ENCODE results near the gene CYP2F1. TPM values are rescaled to one million over a fixed set of nuclear protein-coding genes. Genes with fewer than 3 reads are reported as not detected.
A peak's percentile ranks its signal among the peaks of the same experiment; 100 is the strongest.
"Not testable (repeated sequence)": the region's sequence is repeated elsewhere in the genome, so short reads cannot be mapped to it uniquely, and the experiment has no call there.

Gene CYP2F1, protein sequence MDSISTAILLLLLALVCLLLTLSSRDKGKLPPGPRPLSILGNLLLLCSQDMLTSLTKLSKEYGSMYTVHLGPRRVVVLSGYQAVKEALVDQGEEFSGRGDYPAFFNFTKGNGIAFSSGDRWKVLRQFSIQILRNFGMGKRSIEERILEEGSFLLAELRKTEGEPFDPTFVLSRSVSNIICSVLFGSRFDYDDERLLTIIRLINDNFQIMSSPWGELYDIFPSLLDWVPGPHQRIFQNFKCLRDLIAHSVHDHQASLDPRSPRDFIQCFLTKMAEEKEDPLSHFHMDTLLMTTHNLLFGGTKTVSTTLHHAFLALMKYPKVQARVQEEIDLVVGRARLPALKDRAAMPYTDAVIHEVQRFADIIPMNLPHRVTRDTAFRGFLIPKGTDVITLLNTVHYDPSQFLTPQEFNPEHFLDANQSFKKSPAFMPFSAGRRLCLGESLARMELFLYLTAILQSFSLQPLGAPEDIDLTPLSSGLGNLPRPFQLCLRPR
- total RNA-seq (under 1 TPM; 0.25 to 0.37 TPM), total RNA-seq (0.12 to 0.23 reads per million in 2 donors)

DNA sequence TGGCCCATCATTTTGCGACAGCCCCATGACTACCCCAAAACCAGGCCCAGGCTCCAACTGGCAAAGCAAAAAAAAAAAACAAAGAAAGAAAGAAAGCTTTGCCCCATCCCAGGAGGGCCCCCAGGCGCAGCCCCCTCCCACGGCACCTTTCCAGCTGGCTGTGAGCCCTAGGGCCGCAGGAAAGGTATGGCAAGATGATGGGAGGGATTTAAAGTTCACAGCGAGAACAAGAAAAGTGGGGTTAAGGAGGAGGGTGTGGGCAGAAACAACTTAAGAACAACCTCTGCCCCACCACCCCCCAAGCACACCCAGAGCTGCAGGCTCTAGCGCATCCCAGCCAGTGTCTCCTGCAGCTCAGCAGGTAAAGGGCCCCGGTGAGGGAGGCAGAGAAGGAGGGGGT lies at the start of gene CYP2F1:
CYP2F1 (plus strand) TSS at position 301 of the 400 bp plus-strand sequence. CDS start 1,757 bp downstream, outside the sequence.
- Mint-ChIP-seq H3K4me1 (peaks cover 3% of the 10 kb centered on the region), H3K4me3 (no peak within 1 kb of the TSS), H3K27ac (no peak within 1 kb of the TSS), H3K27me3 (no peaks in the 10 kb centered on the region), H3K36me3 (ENCODE audit: low read depth) (peaks cover 13% of the 10 kb centered on the region)
- H3K9me3 ChIP-seq (ENCODE audit: control insufficient read depth, low read length, poor library complexity, severe bottlenecking): no peaks in the 10 kb centered on the region
- ATAC-seq (no peak), DNase-seq (no peak)

DNA sequence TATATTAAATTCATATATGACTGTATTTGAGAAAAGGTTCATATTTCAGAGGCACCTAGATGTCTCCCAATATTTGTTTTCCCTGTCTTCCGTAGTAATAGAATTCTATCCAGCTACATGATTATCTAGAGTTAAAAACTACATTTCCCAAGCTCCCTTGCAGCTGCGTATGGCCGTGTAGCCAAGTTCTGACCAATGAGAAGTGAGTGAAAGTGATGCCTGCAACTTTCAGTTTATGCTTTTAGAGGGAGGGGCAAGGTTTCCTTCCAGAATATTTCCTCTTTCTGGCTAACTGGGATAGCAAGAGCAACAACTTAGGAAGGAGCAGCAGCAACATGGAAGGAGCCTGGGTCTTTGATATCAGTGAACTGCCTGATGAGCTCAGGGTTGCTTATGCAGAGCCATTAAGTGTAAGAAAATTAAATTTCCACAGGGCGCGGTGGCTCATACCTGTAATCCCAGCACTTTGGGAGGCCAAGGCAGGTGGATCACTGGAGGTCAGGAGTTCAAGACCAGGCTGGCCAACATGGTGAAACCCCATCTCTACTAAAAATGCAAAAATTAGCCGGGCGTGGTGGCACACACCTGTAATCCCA lies 49.2 kb upstream of the CYP2F1 start:
- H3K27me3 Mint-ChIP-seq: peaks cover 26% of the 10 kb centered on the region
- ATAC-seq (no peak), DNase-seq (no peak)
- H3K36me3 Mint-ChIP-seq (ENCODE audit: low read depth): no peaks in the 10 kb centered on the region
- no peak overlapping the region for H3K4me3 Mint-ChIP-seq
- no peak overlapping the region for H3K27ac Mint-ChIP-seq
- H3K9me3 ChIP-seq (ENCODE audit: control insufficient read depth, low read length, poor library complexity, severe bottlenecking): no peaks in the 10 kb centered on the region
- H3K4me1 Mint-ChIP-seq: peaks cover 3% of the 10 kb centered on the region

DNA sequence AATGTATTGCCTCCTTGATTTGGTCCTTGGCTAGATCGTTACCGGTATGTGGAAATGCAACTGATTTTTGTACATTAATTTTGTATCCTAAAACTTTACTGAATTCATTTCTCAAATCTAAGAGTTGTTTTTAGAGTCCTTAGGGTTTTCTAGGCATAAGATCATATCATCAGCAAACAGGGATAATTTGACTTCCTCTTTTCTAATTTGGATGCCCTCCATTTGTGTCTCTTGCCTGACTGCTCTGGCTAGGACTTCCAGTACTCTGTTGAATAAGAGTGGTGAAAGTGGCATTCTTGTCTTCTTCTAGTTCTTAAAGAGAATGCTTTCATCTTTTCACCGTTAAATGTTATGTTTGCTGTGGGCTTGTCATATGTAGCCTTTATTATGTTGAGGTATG lies 37.9 kb upstream of the CYP2F1 start:
- peaks cover 7% of the 10 kb centered on the region for H3K9me3 ChIP-seq (ENCODE audit: control insufficient read depth, low read length, poor library complexity, severe bottlenecking)
- Mint-ChIP-seq H3K4me1 (no peaks in the 10 kb centered on the region), H3K27ac (no peak overlapping the region), H3K27me3 (peaks cover 24% of the 10 kb centered on the region), H3K4me3 (no peak overlapping the region), H3K36me3 (ENCODE audit: low read depth) (peaks cover 8% of the 10 kb centered on the region)
- ATAC-seq (no peak), DNase-seq (no peak)

DNA sequence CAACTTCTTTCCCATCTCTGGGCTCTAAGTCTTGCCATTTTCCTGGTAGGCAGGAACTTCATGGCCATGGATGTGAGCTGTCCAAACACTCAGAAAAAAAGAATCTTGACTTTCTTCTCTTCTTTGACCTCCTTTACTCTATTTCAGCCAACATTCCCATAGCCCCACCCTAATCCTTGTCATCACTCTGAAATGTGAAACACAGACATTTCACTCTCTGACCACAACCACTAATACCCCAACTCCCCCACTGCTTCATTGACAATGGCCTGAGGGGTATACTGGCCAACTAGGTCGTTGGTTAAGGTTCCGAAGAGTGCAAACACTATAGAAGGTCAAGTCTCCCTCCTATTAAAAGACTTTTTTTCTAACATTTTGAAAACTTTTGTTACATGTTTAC lies 30.7 kb upstream of the CYP2F1 start:
- Mint-ChIP-seq H3K27me3 (peaks cover 46% of the 10 kb centered on the region), H3K36me3 (ENCODE audit: low read depth) (peaks cover 4% of the 10 kb centered on the region), H3K4me3 (no peak overlapping the region), H3K27ac (no peak overlapping the region), H3K4me1 (peaks cover 3% of the 10 kb centered on the region)
- DNase-seq: no peak
- peaks cover 8% of the 10 kb centered on the region for H3K9me3 ChIP-seq (ENCODE audit: control insufficient read depth, low read length, poor library complexity, severe bottlenecking)
- ATAC-seq: no peak

DNA sequence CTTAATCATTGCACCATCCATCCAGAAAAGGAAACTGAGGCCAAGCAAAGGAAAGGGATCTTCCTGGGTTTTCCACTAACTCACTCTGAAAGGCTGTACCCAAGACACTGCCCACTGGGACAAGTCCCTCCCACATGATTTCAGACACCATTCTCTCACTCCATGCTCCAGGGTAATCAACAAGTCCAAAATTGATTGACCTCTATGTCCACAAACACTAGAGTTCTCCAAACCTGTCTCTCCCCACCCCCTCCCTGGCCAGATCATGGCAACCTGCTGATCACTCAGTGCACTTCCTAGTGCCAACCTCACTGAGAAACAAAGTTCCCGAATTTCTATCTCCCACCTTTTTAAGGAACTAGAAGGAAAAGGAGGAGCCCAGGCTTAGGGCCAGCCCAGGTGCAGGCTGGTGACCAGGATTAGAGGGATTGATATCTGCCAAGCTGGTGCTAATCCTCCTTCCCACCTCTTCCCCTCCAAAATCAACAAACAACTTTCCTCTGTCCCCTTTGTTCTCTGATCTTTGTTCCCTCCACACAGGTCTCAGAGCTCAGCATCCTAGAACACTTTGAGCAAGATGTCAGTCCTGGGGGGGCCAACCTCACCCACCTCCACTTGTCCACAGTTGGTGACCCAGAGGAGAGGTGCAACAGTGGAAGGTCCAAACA lies 28.4 kb upstream of the CYP2F1 start:
- Mint-ChIP-seq H3K4me1 (peaks cover 13% of the 10 kb centered on the region), H3K27me3 (peaks cover 66% of the 10 kb centered on the region)
- no peak for DNase-seq

DNA sequence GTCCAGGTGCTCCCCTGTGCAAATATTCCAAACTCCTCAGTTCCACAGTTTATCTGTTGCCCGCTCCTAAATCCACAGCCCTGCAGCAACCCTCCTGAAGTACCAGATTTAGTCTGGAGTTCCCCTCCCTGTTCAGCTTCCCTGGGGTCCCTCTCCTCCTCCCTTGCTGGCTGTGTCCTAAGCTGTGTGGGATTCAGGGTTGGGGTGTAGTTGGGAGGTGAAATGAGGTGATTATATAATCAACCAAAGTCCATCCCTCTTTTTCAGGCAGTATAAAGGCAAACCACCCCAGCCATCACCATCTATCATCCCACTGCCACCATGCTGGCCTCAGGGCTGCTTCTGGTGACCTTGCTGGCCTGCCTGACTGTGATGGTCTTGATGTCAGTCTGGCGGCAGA lies 26.1 kb upstream of the CYP2F1 start, which contains the start of gene CYP2A13:
CYP2A13 (plus strand) TSS at position 301 of the 400 bp plus-strand sequence; CDS start at position 322, 21 bp downstream.
- peaks cover 13% of the 10 kb centered on the region for H3K36me3 Mint-ChIP-seq (ENCODE audit: low read depth)

More for the DNA sequence above, 28.4 kb upstream of the CYP2F1 start:
- Mint-ChIP-seq H3K36me3 (ENCODE audit: low read depth) (peaks cover 11% of the 10 kb centered on the region), H3K27ac (no peak overlapping the region), H3K4me3 (no peak overlapping the region)
- H3K9me3 ChIP-seq (ENCODE audit: control insufficient read depth, low read length, poor library complexity, severe bottlenecking): peaks cover 4% of the 10 kb centered on the region
- no peak for ATAC-seq

DNA sequence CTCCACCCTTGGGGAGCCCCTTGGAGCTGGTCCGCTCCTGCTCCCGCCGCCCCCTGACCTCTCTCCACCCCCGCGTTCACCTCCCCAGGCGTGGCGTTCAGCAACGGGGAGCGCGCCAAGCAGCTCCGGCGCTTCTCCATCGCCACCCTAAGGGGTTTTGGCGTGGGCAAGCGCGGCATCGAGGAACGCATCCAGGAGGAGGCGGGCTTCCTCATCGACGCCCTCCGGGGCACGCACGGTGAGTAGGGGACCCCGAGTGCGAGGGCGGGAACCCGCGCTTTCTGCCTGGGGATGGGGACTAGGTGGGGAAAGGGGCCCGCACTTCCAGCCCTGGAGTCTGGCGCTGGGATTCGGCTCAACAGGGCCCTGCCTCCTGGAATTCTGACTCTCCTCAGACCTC lies 24.3 kb upstream of the CYP2F1 start:
- peak overlapping the region; percentile 49 for H3K4me3 Mint-ChIP-seq
- no peak for DNase-seq

More for the DNA sequence above, 26.1 kb upstream of the CYP2F1 start, which contains the start of gene CYP2A13:
- DNase-seq (no peak), ATAC-seq (no peak)
- H3K4me1 Mint-ChIP-seq: peaks cover 13% of the 10 kb centered on the region
- H3K27ac Mint-ChIP-seq: no peak within 1 kb of the TSS
- H3K27me3 Mint-ChIP-seq: peaks cover 83% of the 10 kb centered on the region
- H3K4me3 Mint-ChIP-seq: peak within 1 kb of the TSS; percentile 49
- H3K9me3 ChIP-seq (ENCODE audit: control insufficient read depth, low read length, poor library complexity, severe bottlenecking): no peaks in the 10 kb centered on the region

DNA sequence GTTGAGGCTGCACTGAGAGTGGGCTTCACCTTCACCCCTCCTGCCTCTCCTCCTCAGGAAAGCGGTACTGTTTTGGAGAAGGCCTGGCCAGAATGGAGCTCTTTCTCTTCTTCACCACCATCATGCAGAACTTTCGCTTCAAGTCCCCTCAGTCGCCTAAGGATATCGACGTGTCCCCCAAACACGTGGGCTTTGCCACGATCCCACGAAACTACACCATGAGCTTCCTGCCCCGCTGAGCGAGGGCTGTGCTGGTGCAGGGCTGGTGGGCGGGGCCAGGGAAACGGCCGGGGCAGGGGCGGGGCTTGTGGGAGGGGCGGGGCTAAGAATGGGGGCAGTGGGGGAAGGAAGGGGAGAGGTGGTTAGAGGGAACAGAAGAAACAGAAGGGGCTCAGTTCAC lies 18.5 kb upstream of the CYP2F1 start:
- DNase-seq: no peak

More for the DNA sequence above, 24.3 kb upstream of the CYP2F1 start:
- Mint-ChIP-seq H3K36me3 (ENCODE audit: low read depth) (peaks cover 12% of the 10 kb centered on the region), H3K4me1 (peaks cover 16% of the 10 kb centered on the region), H3K27me3 (peaks cover 91% of the 10 kb centered on the region), H3K27ac (no peak overlapping the region)
- no peaks in the 10 kb centered on the region for H3K9me3 ChIP-seq (ENCODE audit: control insufficient read depth, low read length, poor library complexity, severe bottlenecking)
- no peak for ATAC-seq

DNA sequence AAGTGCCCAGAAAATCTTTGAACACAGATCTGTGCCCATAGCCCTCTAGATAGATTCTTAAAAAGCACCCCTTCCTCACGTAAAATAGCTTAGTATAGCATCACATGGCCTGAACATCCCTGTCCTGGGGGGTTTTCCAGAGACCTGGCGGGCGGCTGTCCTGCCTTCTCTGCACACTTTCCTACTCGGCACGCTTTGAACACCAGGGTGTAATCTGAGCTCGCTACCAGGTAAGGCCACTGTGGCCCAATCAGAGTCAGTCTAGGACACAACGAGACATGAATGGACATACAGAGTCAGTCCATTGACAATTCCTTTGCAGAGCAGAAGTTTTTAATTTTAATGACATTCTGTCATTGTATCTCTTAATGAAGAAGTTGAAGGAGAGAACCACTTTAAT lies 17.9 kb upstream of the CYP2F1 start:
- Mint-ChIP-seq H3K4me1 (peaks cover 5% of the 10 kb centered on the region), H3K36me3 (ENCODE audit: low read depth) (peaks cover 4% of the 10 kb centered on the region), H3K27ac (no peak overlapping the region), H3K4me3 (no peak overlapping the region), H3K27me3 (peaks cover 43% of the 10 kb centered on the region)
- no peaks in the 10 kb centered on the region for H3K9me3 ChIP-seq (ENCODE audit: control insufficient read depth, low read length, poor library complexity, severe bottlenecking)
- DNase-seq (no peak), ATAC-seq (no peak)

More for the DNA sequence above, 18.5 kb upstream of the CYP2F1 start:
- peaks cover 5% of the 10 kb centered on the region for H3K4me1 Mint-ChIP-seq
- ATAC-seq: peak; percentile 66
- no peak overlapping the region for H3K27ac Mint-ChIP-seq
- H3K9me3 ChIP-seq (ENCODE audit: control insufficient read depth, low read length, poor library complexity, severe bottlenecking): no peaks in the 10 kb centered on the region
- peaks cover 49% of the 10 kb centered on the region for H3K27me3 Mint-ChIP-seq
- H3K4me3 Mint-ChIP-seq: no peak overlapping the region
- H3K36me3 Mint-ChIP-seq (ENCODE audit: low read depth): peaks cover 5% of the 10 kb centered on the region

DNA sequence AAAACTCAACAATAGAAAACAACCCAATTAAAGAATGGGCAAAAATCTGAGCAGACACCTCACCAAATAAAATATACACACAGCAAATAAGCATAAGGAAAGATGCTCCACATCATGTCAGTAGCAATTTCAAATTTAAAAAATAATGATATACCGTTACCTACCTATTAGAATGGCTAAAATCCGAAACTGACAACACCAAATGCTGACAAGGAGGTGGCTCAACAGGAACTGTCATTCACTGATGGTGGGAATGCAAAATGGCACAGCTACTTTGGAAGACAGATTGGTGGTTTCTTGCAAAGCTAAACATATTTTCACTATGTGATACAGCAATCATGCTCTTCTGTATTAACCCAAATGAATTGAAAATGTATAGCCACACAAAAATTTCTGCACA lies 16.9 kb upstream of the CYP2F1 start:
- H3K4me3 Mint-ChIP-seq: no peak overlapping the region
- peaks cover 5% of the 10 kb centered on the region for H3K4me1 Mint-ChIP-seq
- no peaks in the 10 kb centered on the region for H3K9me3 ChIP-seq (ENCODE audit: control insufficient read depth, low read length, poor library complexity, severe bottlenecking)
- ATAC-seq: no peak
- DNase-seq: no peak
- H3K27ac Mint-ChIP-seq: no peak overlapping the region
- no peaks in the 10 kb centered on the region for H3K36me3 Mint-ChIP-seq (ENCODE audit: low read depth)
- H3K27me3 Mint-ChIP-seq: peaks cover 33% of the 10 kb centered on the region

DNA sequence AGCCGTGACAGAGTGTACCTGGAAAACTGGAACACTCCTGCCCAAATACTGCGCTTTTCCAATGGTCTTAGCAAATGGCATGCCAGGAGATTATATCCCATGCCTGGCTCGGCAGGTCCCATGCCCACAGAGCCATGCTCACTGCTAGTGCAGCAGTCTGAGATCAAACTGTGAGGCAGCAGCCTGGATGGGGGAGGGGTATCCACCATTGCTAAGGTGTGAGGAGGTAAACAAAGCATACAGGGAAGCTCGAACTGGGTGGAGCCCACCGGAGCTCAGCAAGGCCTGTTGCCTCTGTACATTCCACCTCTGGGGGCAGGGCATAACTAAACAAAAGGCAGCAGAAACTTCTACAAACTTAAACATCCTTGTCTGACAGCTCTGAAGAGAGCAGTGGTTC lies 15.5 kb upstream of the CYP2F1 start:
- H3K27ac Mint-ChIP-seq: no peak overlapping the region
- H3K27me3 Mint-ChIP-seq: peaks cover 19% of the 10 kb centered on the region
- peaks cover 2% of the 10 kb centered on the region for H3K36me3 Mint-ChIP-seq (ENCODE audit: low read depth)
- peaks cover 5% of the 10 kb centered on the region for H3K4me1 Mint-ChIP-seq
- H3K9me3 ChIP-seq (ENCODE audit: control insufficient read depth, low read length, poor library complexity, severe bottlenecking): no peaks in the 10 kb centered on the region
- ATAC-seq (no peak), DNase-seq (no peak)
- no peak overlapping the region for H3K4me3 Mint-ChIP-seq

DNA sequence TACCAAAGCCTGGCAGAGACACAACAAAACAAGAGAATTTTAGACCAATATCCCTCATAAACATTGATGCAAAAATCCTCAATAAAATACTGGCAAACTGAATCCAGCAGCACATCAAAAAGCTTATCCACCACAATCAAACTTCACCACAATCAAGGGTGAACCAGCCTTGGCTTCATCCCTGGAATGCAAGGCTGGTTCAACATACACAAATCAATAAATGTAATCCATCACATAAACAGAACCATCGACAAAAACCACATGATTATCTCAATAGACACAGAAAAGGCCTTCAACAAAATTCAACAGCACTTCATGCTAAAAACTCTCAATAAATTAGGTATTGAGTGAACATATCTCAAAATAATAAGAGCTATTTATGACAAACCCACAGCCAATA lies 12.0 kb upstream of the CYP2F1 start:
- not testable (repeated sequence) for H3K4me3 Mint-ChIP-seq; DNase-seq; ATAC-seq; H3K4me1 Mint-ChIP-seq; H3K27me3 Mint-ChIP-seq; H3K36me3 Mint-ChIP-seq (ENCODE audit: low read depth); H3K27ac Mint-ChIP-seq; H3K9me3 ChIP-seq (ENCODE audit: control insufficient read depth, low read length, poor library complexity, severe bottlenecking)

DNA sequence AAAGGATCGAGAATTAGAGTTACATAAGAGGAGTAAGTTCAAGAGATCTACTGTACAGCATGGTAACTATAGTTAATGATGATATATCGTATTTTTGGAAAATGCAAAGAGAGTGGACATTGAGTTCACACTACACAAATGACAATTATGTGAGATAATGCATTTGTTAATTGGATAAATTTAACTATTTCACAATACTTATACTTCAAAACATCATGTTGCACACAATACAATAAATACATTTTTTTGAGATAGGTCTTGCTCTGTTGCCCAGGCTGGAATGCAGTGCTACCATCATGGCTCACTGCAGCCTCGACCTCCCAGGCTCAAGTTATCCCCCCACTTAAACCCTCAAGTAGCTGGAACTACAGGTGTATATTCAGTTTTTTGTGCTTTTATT lies 8.1 kb upstream of the CYP2F1 start:
- Mint-ChIP-seq H3K27me3 (no peaks in the 10 kb centered on the region), H3K27ac (no peak overlapping the region), H3K4me3 (no peak overlapping the region), H3K36me3 (ENCODE audit: low read depth) (peaks cover 4% of the 10 kb centered on the region), H3K4me1 (no peaks in the 10 kb centered on the region)
- ATAC-seq (no peak), DNase-seq (no peak)
- H3K9me3 ChIP-seq (ENCODE audit: control insufficient read depth, low read length, poor library complexity, severe bottlenecking): no peaks in the 10 kb centered on the region

All from T-helper 17 cell (primary cell).